Tibial nerve (tissue), 3 donors: ENCODE results near the gene OR6B2.

Experiments
- POLR2A ChIP-seq, 2 donors: fragments of 450-650 bp; IDR thresholded peaks; one replicate each; pipeline ENCODE4 v1.6.1; 2017; ENCODE audit warnings: antibody characterized with exemption in 2 of 2, mild to moderate bottlenecking in 2 of 2, moderate library complexity in 2 of 2
- TF ChIP-seq, protein P1 (sequence below), 5 experiments: fragments of 200-600 bp in 3 of 5; fragments of 450-650 bp in 2 of 5; sonication (generic) in 3 of 5; IDR thresholded peaks; one replicate each; pipeline ENCODE4 v1.5.1; 2016 to 2019; ENCODE audit warnings: antibody characterized with exemption in 5 of 5, mild to moderate bottlenecking in 3 of 5, moderate library complexity in 2 of 5

DNA sequence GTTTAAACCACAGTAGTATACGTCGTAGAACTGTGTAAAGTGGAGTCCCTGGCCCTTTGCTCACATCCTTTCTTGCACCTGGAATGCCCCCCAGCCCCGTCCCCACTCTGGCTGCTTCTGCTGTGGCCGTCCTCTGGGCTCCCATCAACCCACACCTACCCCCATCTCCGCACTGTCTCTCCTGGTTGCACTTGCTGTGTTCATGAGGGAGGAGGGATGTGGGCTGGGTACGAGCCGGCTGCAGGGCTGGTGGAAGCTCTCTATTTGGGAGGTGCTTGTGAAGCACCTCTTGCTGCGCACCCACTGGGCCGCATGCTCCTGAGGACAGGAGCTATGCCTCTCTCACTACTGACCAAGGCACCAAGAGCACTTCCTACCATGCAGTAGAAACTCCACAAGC is 18.0 kb upstream of the OR6B2 start:
- TF ChIP-seq, protein P1, sequence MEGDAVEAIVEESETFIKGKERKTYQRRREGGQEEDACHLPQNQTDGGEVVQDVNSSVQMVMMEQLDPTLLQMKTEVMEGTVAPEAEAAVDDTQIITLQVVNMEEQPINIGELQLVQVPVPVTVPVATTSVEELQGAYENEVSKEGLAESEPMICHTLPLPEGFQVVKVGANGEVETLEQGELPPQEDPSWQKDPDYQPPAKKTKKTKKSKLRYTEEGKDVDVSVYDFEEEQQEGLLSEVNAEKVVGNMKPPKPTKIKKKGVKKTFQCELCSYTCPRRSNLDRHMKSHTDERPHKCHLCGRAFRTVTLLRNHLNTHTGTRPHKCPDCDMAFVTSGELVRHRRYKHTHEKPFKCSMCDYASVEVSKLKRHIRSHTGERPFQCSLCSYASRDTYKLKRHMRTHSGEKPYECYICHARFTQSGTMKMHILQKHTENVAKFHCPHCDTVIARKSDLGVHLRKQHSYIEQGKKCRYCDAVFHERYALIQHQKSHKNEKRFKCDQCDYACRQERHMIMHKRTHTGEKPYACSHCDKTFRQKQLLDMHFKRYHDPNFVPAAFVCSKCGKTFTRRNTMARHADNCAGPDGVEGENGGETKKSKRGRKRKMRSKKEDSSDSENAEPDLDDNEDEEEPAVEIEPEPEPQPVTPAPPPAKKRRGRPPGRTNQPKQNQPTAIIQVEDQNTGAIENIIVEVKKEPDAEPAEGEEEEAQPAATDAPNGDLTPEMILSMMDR (IDR thresholded peaks at IDR 0.05): no peak
- no peak for TF ChIP-seq POLR2A (IDR thresholded peaks at IDR 0.05)
